H9 (cell line): ENCODE measurements around the gene EVI2A. TPM values are rescaled to one million over a fixed set of nuclear protein-coding genes. Genes with fewer than 3 reads are reported as not detected.

Source experiments
- DNase-seq: peaks from one replicate; pipeline ENCODE4 v3.0.0-alpha.2; 2017
- H2AFZ ChIP-seq: one replicate; pipeline ENCODE4 v1.6.1; 2013; ENCODE audit warnings: mild to moderate bottlenecking, low read length, control low read depth, moderate library complexity
- H2AK5ac ChIP-seq: 2 replicates; pipeline ENCODE4 v1.6.1; 2013; ENCODE audit warnings: low read length, control low read depth, mixed read lengths; ENCODE audit not compliant: insufficient read length
- H2BK120ac ChIP-seq: one replicate; pipeline ENCODE4 v1.6.1; 2013; ENCODE audit warnings: low read depth, mild to moderate bottlenecking, low read length, control low read depth, inconsistent platforms; ENCODE audit not compliant: poor library complexity, severe bottlenecking
- H2BK12ac ChIP-seq: 2 replicates; pipeline ENCODE4 v1.6.1; 2013; ENCODE audit warnings: low read length, control low read depth, mixed read lengths, low read depth; ENCODE audit not compliant: insufficient read length
- H2BK15ac ChIP-seq: 2 replicates; pipeline ENCODE4 v1.6.1; 2013; ENCODE audit warnings: low read depth, low read length, control low read depth
- H2BK20ac ChIP-seq: one replicate; pipeline ENCODE4 v1.6.1; 2013; ENCODE audit warnings: low read depth, mild to moderate bottlenecking, low read length, control low read depth, inconsistent platforms; ENCODE audit not compliant: poor library complexity, severe bottlenecking
- H2BK5ac ChIP-seq: 2 replicates; pipeline ENCODE4 v1.6.1; 2013; ENCODE audit warnings: low read length, control low read depth, mixed read lengths; ENCODE audit not compliant: insufficient read length
- H3K14ac ChIP-seq: 2 replicates; pipeline ENCODE4 v1.6.1; 2013; ENCODE audit warnings: low read length, control low read depth; ENCODE audit not compliant: insufficient read depth
- H3K18ac ChIP-seq: 2 replicates; pipeline ENCODE4 v1.6.1; 2013; ENCODE audit warnings: low read depth, mild to moderate bottlenecking, mixed read lengths, low read length, control low read depth; ENCODE audit not compliant: insufficient read length
- H3K23ac ChIP-seq: 2 replicates; pipeline ENCODE4 v1.6.1; 2013; ENCODE audit warnings: low read length, control low read depth, mixed read lengths, low read depth; ENCODE audit not compliant: insufficient read length
- H3K23me2 ChIP-seq: 2 replicates; pipeline ENCODE4 v1.6.1; 2013; ENCODE audit warnings: low read depth, mild to moderate bottlenecking, mixed read lengths, low read length, control low read depth; ENCODE audit not compliant: insufficient read length, poor library complexity, severe bottlenecking
- H3K27ac ChIP-seq: 2 replicates; pipeline ENCODE4 v1.5.1; 2013; ENCODE audit warnings: low read length, control low read depth, mixed read lengths, low read depth; ENCODE audit not compliant: insufficient read length
- H3K27me3 ChIP-seq: 2 replicates; pipeline ENCODE4 v1.6.1; 2013; ENCODE audit warnings: low read length, control low read depth, inconsistent platforms; ENCODE audit not compliant: insufficient read depth
- H3K4ac ChIP-seq: 2 replicates; pipeline ENCODE4 v1.6.1; 2013; ENCODE audit warnings: low read depth, mild to moderate bottlenecking, control low read depth, inconsistent platforms, low read length, moderate library complexity
- H3K4me1 ChIP-seq: 2 replicates; pipeline ENCODE4 v1.6.1; 2013; ENCODE audit warnings: low read length, control low read depth, inconsistent platforms; ENCODE audit not compliant: insufficient read depth
- H3K4me2 ChIP-seq: 2 replicates; pipeline ENCODE4 v1.6.1; 2013; ENCODE audit warnings: low read length, control low read depth, mixed read lengths; ENCODE audit not compliant: insufficient read length, insufficient read depth
- H3K56ac ChIP-seq: 2 replicates; pipeline ENCODE4 v1.6.1; 2013; ENCODE audit warnings: low read depth, mild to moderate bottlenecking, mixed read lengths, low read length, control low read depth; ENCODE audit not compliant: insufficient read length
- H3K79me1 ChIP-seq: 2 replicates; pipeline ENCODE4 v1.6.1; 2013; ENCODE audit warnings: low read depth, mild to moderate bottlenecking, moderate library complexity, low read length, control low read depth, inconsistent platforms; ENCODE audit not compliant: insufficient read depth, poor library complexity, severe bottlenecking
- H3K79me2 ChIP-seq: 2 replicates; pipeline ENCODE4 v1.6.1; 2013; ENCODE audit warnings: low read length, control low read depth, inconsistent platforms; ENCODE audit not compliant: insufficient read depth
- H3K9ac ChIP-seq: 2 replicates; pipeline ENCODE4 v1.6.1; 2013; ENCODE audit warnings: low read length, control low read depth, mixed read lengths; ENCODE audit not compliant: insufficient read length; ENCODE audit errors: extremely low read depth
- H3K9me3 ChIP-seq: one replicate; pipeline ENCODE4 v1.6.1; 2013; ENCODE audit warnings: low read depth, low read length, inconsistent platforms; ENCODE audit not compliant: control insufficient read depth
- H3T11ph ChIP-seq: one replicate; pipeline ENCODE4 v1.6.1; 2013; ENCODE audit warnings: mild to moderate bottlenecking, low read length, control low read depth, inconsistent platforms
- H4K20me1 ChIP-seq: one replicate; pipeline ENCODE4 v1.6.1; 2013; ENCODE audit not compliant: control insufficient read depth, insufficient read length, insufficient read depth
- H4K5ac ChIP-seq: 2 replicates; pipeline ENCODE4 v1.6.1; 2013; ENCODE audit warnings: low read depth, mild to moderate bottlenecking, mixed read lengths, low read length, control low read depth; ENCODE audit not compliant: insufficient read length
- H4K8ac ChIP-seq: replicated peaks from 2 replicates; pipeline ENCODE4 v1.6.1; 2013; ENCODE audit warnings: low read length, control low read depth, mixed read lengths, low read depth; ENCODE audit not compliant: insufficient read length
- H4K91ac ChIP-seq: 2 replicates; pipeline ENCODE4 v1.6.1; 2013; ENCODE audit warnings: low read depth, mild to moderate bottlenecking, moderate library complexity, mixed read lengths, low read length, control low read depth; ENCODE audit not compliant: insufficient read length
- H3K27ac Mint-ChIP-seq, 3 experiments: 2 replicates in 2 of 3; 3 replicates in 1 of 3; pipeline ENCODE4 v1.8.0; 2020 to 2021; ENCODE audit warnings: mixed read lengths in 3 of 3, mild to moderate bottlenecking in 1 of 3, moderate library complexity in 1 of 3
- H3K27me3 Mint-ChIP-seq: 2 replicates; pipeline ENCODE4 v1.8.0; 2021; ENCODE audit warnings: low read depth, mild to moderate bottlenecking, moderate library complexity, mixed read lengths
- H3K36me3 Mint-ChIP-seq, 3 experiments: 2 replicates in 2 of 3; 3 replicates in 1 of 3; pipeline ENCODE4 v1.8.0; 2020 to 2021; ENCODE audit warnings: low read depth in 3 of 3, mixed read lengths in 3 of 3; ENCODE audit not compliant: insufficient read depth in 1 of 3
- H3K4me1 Mint-ChIP-seq, 2 experiments: 2 replicates each; pipeline ENCODE4 v1.8.0; 2020; ENCODE audit warnings: mixed read lengths in 2 of 2
- H3K4me3 Mint-ChIP-seq, 2 experiments: 2 replicates in 1 of 2; 3 replicates in 1 of 2; pipeline ENCODE4 v1.8.0; 2020 to 2021; ENCODE audit warnings: mild to moderate bottlenecking in 2 of 2, mixed read lengths in 2 of 2, moderate library complexity in 1 of 2
- H3K9me3 Mint-ChIP-seq, 2 experiments: 2 replicates in 1 of 2; 3 replicates in 1 of 2; pipeline ENCODE4 v1.8.0; 2020; ENCODE audit warnings: mild to moderate bottlenecking in 2 of 2, mixed read lengths in 2 of 2, moderate library complexity in 1 of 2
- CTCF ChIP-seq: fragments of 200-600 bp; sonication (generic); conservative IDR thresholded peaks from 3 replicates; pipeline ENCODE4 v1.8.0; 2021; ENCODE audit warnings: antibody characterized with exemption, mild to moderate bottlenecking
- WGBS: extraction: QIAGEN DNeasy Blood & Tissue Kit; methylation state at CpG from one replicate; pipeline ENCODE4 v1.1.7; 2013; ENCODE audit warnings: missing lambda C conversion rate, low lambda C conversion rate, mixed read lengths; ENCODE audit not compliant: insufficient read length; ENCODE audit errors: extremely low coverage; 5-methylcytosine and 5-hydroxymethylcytosine counted together
- total RNA-seq: library from RNA; stranded (reverse); gene quantifications from 2 replicates; pipeline ENCODE4 v1.2.1, GENCODE V29; 2021

EVI2A gene
- total RNA-seq, 1 experiment from 2014 or later, result not detected

- Histone ChIP-seq H2BK120ac (no peak overlapping the region), H2AFZ (no peak overlapping the region), H2BK20ac (no peak overlapping the region), H3K23ac (no peak overlapping the region), H3T11ph (no peak overlapping the region), H3K4me1 (no peaks in the 10 kb centered on the region), H3K4me2 (no peak overlapping the region), H3K4ac (no peak overlapping the region), H3K23me2 (no peaks in the 10 kb centered on the region), H4K20me1 (no peaks in the 10 kb centered on the region), H3K14ac (no peak overlapping the region), H3K79me1 (no peaks in the 10 kb centered on the region), H4K5ac (no peak overlapping the region), H3K27ac (no peak overlapping the region), H2BK15ac (no peak overlapping the region), H3K56ac (no peak overlapping the region), H2BK12ac (no peak overlapping the region), H4K91ac (no peak overlapping the region), H3K27me3 (no peaks in the 10 kb centered on the region), H3K79me2 (no peaks in the 10 kb centered on the region), H2BK5ac (no peak overlapping the region), H2AK5ac (no peak overlapping the region), H3K18ac (no peak overlapping the region), H3K9me3 (no peaks in the 10 kb centered on the region), H3K9ac (no peak overlapping the region), H4K8ac (no peak overlapping the region)
- no peak for TF ChIP-seq CTCF
- no CpG with 5 or more reads among the region's 2 CpGs for WGBS
- no peaks in the 10 kb centered on the region for H3K9me3 Mint-ChIP-seq
- no peak overlapping the region for H3K4me3 Mint-ChIP-seq
- H3K27ac Mint-ChIP-seq, result no peak overlapping the region
- peaks cover 16% of the 10 kb centered on the region in 2 experiments for H3K4me1 Mint-ChIP-seq
- no peaks in the 10 kb centered on the region for H3K27me3 Mint-ChIP-seq
- no peak for DNase-seq
- peaks cover 0 to 4% (median 0%) of the 10 kb centered on the region in 3 experiments; a peak in 1 of 7 replicates for H3K36me3 Mint-ChIP-seq
Measured at GRCh38 chr17:31296142-31296541, 25.3 kb downstream of the EVI2A start.
